ENCODE data around the gene ZFP62. TPM values are rescaled to one million over a fixed set of nuclear protein-coding genes. Genes with fewer than 3 reads are reported as not detected.

ZFP62 gene
- total RNA-seq (10 to 100 TPM in 8 of 9 donors, 1 to 10 TPM in 1; 9.4 to 18.6 (median 13.8) TPM), polyA plus RNA-seq (10 to 100 TPM; 10.6 to 13.6 TPM)
- long read RNA-seq, donor 1, full-length matches to known transcripts = 1 of 11 reads
- long read RNA-seq, donor 1, partial matches to known transcripts = 0 of 11 reads
- long read RNA-seq, donor 1, other reads (novel, unspliced or antisense) = 10 of 11 reads
- long read RNA-seq, donor 2, full-length matches to known transcripts = 15 of 27 reads
- long read RNA-seq, donor 2, partial matches to known transcripts = 0 of 27 reads
- long read RNA-seq, donor 2, other reads (novel, unspliced or antisense) = 12 of 27 reads
- long read RNA-seq, donor 3, full-length matches to known transcripts = 14 of 22 reads
- long read RNA-seq, donor 3, partial matches to known transcripts = 0 of 22 reads
- long read RNA-seq, donor 3, other reads (novel, unspliced or antisense) = 8 of 22 reads

DNA sequence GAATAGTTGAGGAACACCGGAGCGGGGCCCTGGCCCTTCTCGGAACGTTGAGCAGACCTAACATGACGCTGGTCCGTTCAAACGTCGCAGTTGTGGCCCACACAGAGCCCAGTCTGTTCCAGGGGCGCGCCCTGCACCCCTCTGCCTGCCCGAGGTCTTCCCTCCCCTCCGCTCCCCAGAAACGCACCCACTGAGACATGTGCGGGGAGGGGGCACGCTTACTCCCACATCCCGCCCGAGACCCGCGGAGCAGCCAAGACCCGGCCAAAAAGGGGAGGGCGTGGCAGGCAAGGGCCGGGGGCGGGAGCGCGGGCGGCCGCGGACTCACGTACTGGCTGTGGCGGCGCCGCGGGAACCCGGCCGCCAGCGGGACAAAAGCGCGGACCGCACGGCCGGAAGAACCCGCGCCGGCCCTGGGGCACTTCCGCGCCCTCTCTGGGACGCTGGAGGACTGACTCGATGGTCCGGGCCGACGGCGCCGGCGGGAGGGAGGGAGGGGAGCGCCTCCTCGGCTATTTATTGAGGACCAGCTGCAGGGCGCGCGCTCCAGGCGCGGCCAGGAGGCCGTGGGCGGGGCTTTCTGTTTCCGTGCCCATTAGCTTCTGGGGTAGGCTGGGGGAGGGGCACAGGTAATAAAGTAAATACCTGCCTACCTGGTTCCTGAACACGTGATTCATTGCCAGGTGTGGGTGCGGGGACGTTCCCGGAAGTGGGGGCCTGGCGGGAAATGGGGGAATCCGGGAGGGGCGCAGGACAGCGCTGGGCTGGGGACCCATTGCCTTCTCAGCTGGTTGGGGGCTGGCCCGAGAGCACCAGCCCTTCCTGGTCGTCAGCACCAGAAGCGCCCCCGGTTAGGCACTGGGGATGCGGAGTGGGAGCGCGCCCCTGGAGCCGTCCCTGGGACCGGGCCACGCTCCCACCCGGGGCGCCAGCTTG lies at the start of gene ZFP62:
Gene ZFP62 (minus strand): TSS at position 390 of the 936 bp plus-strand sequence. CDS start 57 bp downstream, at position 333.
- ATAC-seq (peak; percentile 96 to 99 (median 98)), DNase-seq (peak; percentile 91 to 96 (median 96))
- Histone ChIP-seq H3K36me3 (peaks cover 0 to 12% (median 0%) of the 10 kb centered on the region in 9 donors), H3K9me3 (no peaks in the 10 kb centered on the region), H3K4me3 (peak within 1 kb of the TSS; percentile 49 to 100 (median 87)), H3K27ac (peak within 1 kb of the TSS; percentile 72 to 98 (median 92)), H3K27me3 (peaks cover 0 to under 1% (median 0%) of the 10 kb centered on the region in 9 donors), H3K4me1 (peaks cover 0 to 23% (median 12%) of the 10 kb centered on the region in 12 donors)
- WGBS, 4 donors = 0 to 3% (median 1%) methylated on average over 25 to 84 of the region's 84 CpGs
- TF ChIP-seq POLR2A (IDR thresholded peaks at IDR 0.05) = peak in 1 of 2 donors; percentile 63
- TF ChIP-seq, protein P1, sequence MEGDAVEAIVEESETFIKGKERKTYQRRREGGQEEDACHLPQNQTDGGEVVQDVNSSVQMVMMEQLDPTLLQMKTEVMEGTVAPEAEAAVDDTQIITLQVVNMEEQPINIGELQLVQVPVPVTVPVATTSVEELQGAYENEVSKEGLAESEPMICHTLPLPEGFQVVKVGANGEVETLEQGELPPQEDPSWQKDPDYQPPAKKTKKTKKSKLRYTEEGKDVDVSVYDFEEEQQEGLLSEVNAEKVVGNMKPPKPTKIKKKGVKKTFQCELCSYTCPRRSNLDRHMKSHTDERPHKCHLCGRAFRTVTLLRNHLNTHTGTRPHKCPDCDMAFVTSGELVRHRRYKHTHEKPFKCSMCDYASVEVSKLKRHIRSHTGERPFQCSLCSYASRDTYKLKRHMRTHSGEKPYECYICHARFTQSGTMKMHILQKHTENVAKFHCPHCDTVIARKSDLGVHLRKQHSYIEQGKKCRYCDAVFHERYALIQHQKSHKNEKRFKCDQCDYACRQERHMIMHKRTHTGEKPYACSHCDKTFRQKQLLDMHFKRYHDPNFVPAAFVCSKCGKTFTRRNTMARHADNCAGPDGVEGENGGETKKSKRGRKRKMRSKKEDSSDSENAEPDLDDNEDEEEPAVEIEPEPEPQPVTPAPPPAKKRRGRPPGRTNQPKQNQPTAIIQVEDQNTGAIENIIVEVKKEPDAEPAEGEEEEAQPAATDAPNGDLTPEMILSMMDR (IDR thresholded peaks at IDR 0.05) = peak in 4 of 12 donors; percentile 5 to 20 (median 12)
- intact Hi-C loops (cut with DNase I) = loop anchor here in 9 of 10 donors (2.0 to 10.0 kb wide), 13 partner anchors 30 to 324 kb away; partner anchors contain the start of gene MGAT1 (in 4 of the 9)

DNA sequence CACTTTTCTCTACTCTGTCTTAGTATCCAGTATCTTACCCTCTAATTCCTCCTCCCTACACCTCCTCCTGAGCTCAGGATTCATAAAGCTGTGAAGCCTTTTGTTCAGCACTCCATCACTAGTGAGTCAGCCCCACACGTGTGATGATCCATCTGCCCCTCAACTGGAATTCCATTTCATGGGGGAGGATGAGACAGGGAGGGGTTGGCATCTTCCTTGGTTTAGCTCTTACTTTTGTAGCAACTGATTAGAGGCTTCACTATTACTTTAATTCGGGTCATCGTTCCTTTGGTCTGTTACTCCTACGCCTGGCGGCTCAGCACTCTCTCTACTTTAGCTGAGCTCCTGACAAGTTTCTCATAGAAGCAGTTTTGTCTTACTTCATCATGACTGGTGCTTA lies 49.7 kb upstream of the ZFP62 start:
- 67 to 80% (median 76%) methylated on average over 5 of the region's 5 CpGs for WGBS, 4 donors
- intact Hi-C loops (cut with DNase I) = no loop called here
- Histone ChIP-seq H3K9me3 (no peaks in the 10 kb centered on the region), H3K4me1 (peaks cover 0 to 9% (median 0%) of the 10 kb centered on the region in 12 donors), H3K27ac (no peak overlapping the region), H3K36me3 (no peaks in the 10 kb centered on the region), H3K4me3 (no peak overlapping the region), H3K27me3 (peaks cover 0 to 11% (median 0%) of the 10 kb centered on the region in 9 donors)
- TF ChIP-seq POLR2A (IDR thresholded peaks at IDR 0.05) = no peak
- TF ChIP-seq, protein P1 (IDR thresholded peaks at IDR 0.05) = no peak
- no peak for DNase-seq
- ATAC-seq = no peak

DNA sequence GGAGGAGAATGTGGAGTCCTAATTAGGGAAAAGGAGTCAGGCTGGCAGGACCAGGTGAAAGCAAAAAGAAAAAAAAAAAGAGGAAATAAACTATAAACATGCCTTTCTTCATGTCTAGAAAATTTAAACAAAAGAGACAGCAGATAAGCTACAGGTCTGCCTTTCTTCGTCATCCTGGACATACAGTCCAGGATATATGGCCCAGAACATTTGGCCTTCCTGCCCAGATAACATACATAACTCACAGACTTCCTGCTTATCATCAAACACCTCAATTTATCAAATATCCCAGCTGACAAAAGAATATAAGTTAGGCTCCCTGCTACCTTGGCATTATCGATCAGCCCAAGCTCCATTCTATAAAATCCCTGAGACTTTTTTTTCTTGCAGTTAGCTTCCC lies 49.1 kb upstream of the ZFP62 start:
- 57 to 70% (median 64%) methylated on average over 2 of the region's 2 CpGs for WGBS, 4 donors
- TF ChIP-seq, protein P1 (IDR thresholded peaks at IDR 0.05) = no peak
- TF ChIP-seq POLR2A (IDR thresholded peaks at IDR 0.05) = no peak
- H3K27ac ChIP-seq = peak overlapping the region in 1 of 12 donors; percentile 25
- H3K27me3 ChIP-seq = peaks cover 0 to 11% (median 0%) of the 10 kb centered on the region in 9 donors
- intact Hi-C loops (cut with DNase I) = no loop called here
- no peak for DNase-seq
- no peaks in the 10 kb centered on the region for H3K9me3 ChIP-seq
- ATAC-seq = no peak
- peaks cover 0 to 9% (median 0%) of the 10 kb centered on the region in 12 donors for H3K4me1 ChIP-seq
- no peaks in the 10 kb centered on the region for H3K36me3 ChIP-seq
- no peak overlapping the region for H3K4me3 ChIP-seq
